Gastroesophageal sphincter (tissue), 3 donors: ENCODE data around the gene ANKRD65.

Source experiments
- EP300 ChIP-seq: sonication (generic); formaldehyde crosslinking; IDR thresholded peaks from one replicate; pipeline ENCODE4 v1.6.1; 2017; ENCODE audit warnings: antibody characterized with exemption, mild to moderate bottlenecking
- POLR2A ChIP-seq, 2 donors: fragments of 450-650 bp; IDR thresholded peaks; one replicate each; pipeline ENCODE4 v1.6.1; 2017; ENCODE audit warnings: antibody characterized with exemption in 2 of 2, mild to moderate bottlenecking in 2 of 2, moderate library complexity in 1 of 2
- TF ChIP-seq, protein P1 (sequence below), 4 experiments: fragments of 200-600 bp in 2 of 4; fragments of 450-650 bp in 2 of 4; sonication (generic) in 1 of 4; IDR thresholded peaks; one replicate each; pipeline ENCODE4 v1.5.1; 2017 to 2019; ENCODE audit warnings: antibody characterized with exemption in 4 of 4, mild to moderate bottlenecking in 2 of 4, moderate library complexity in 2 of 4

- TF ChIP-seq, protein P1, sequence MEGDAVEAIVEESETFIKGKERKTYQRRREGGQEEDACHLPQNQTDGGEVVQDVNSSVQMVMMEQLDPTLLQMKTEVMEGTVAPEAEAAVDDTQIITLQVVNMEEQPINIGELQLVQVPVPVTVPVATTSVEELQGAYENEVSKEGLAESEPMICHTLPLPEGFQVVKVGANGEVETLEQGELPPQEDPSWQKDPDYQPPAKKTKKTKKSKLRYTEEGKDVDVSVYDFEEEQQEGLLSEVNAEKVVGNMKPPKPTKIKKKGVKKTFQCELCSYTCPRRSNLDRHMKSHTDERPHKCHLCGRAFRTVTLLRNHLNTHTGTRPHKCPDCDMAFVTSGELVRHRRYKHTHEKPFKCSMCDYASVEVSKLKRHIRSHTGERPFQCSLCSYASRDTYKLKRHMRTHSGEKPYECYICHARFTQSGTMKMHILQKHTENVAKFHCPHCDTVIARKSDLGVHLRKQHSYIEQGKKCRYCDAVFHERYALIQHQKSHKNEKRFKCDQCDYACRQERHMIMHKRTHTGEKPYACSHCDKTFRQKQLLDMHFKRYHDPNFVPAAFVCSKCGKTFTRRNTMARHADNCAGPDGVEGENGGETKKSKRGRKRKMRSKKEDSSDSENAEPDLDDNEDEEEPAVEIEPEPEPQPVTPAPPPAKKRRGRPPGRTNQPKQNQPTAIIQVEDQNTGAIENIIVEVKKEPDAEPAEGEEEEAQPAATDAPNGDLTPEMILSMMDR (IDR thresholded peaks at IDR 0.05): no peak
- TF ChIP-seq EP300 (no peak), POLR2A (IDR thresholded peaks at IDR 0.05) (peak in 1 of 2 donors; percentile 9)
Observed at GRCh38 chr1:1431845-1432273, 10.8 kb upstream of the ANKRD65 start.
